Stimulated activated CD8-positive, alpha-beta memory T cell treated with anti-CD3 and anti-CD28 coated beads, Interleukin-12 subunit alpha, Interleukin-12 subunit beta, amount 100 ng/mL, for 1 hour (primary cell): Measurements from ENCODE around the gene BANP.
"Not testable (repeated sequence)": the region's sequence is repeated elsewhere in the genome, so short reads cannot be mapped to it uniquely, and the experiment has no call there.

Experiments used
- DNase-seq: peaks from one replicate; pipeline ENCODE4 v3.0.0-alpha.2; 2020; ENCODE audit warnings: low read depth

BANP gene, protein sequence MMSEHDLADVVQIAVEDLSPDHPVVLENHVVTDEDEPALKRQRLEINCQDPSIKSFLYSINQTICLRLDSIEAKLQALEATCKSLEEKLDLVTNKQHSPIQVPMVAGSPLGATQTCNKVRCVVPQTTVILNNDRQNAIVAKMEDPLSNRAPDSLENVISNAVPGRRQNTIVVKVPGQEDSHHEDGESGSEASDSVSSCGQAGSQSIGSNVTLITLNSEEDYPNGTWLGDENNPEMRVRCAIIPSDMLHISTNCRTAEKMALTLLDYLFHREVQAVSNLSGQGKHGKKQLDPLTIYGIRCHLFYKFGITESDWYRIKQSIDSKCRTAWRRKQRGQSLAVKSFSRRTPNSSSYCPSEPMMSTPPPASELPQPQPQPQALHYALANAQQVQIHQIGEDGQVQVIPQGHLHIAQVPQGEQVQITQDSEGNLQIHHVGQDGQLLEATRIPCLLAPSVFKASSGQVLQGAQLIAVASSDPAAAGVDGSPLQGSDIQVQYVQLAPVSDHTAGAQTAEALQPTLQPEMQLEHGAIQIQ

DNA sequence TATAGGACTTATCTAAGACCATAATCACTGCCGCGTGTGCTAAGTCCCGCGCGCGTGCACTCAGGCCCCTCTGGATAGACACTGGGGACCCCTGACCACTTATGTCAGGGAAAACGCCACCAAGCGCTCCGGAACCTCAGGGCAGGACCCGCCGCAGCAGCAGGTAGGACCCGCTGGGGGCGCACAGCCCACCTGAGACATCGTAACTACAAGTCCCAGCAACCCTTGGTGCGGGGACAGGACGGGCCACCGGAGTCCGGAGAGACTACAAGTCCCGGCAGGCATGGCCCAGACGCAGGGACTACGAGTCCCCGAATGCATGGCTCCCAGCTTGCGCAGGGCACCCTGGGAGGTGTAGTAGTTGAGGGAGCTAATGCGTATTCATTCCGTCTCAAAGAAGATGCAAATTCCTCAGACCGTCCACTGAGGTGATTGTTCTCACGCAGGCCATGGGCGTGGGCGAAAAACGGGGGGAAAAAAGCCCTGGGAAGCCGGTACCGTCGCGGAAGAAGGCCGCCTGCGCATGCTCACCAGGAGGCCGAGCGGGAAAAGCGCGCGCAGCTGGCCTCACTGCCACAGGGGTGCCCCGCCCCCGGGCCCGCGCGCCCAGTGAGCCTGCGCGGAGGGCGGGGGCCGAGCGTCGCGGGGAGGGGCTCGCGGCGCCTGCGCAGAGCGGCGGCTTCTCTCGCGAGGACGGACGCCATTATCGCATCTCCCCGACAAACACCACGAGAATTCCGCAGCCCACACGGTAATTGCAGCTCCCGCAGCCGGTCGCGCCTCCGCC lies at the start of gene BANP:
BANP (plus strand) TSS at position 670 of the 787 bp plus-strand sequence. CDS start 23,682 bp downstream, outside the sequence.
- DNase-seq = peak; percentile 96

DNA sequence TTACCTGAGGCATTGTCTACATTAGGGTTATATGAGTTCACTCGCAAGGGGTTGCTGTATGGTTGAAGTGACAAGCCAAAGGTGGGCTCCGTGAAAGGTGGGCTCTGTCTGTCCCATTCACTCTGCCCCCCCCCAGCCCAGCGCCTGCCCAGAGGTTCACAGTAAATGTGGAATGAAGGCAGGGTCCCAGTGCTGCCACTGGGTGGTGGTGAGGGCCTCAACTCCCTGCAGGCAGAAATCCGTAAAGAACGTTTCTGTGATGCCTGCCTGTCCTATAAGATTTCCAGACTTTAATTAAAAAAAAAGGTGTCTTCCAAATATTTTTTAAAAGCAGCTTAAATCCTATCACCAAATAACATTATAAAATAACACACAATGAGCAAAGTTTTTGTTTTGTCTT lies 46.3 kb upstream of the BANP start:
- DNase-seq = not testable (repeated sequence)

DNA sequence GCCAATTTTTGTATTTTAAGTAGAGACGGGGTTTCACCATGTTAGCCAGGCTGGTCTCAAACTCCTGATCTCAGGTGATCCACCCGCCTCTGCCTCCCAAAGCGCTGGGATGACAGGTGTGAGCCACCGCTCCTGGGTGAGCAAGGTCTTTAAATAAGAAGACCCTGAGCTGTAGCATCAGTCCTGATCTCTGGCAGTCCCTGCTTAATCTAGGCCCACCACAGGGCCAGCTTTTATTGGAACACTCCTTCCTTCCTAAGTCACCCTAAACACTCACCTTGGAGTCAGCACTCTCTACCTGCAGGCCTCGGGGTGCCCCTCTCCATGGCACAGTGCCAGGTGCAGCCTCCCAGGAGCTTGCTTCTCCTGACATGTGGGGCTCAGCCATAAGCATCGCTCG lies 45.7 kb upstream of the BANP start:
- DNase-seq = not testable (repeated sequence)

DNA sequence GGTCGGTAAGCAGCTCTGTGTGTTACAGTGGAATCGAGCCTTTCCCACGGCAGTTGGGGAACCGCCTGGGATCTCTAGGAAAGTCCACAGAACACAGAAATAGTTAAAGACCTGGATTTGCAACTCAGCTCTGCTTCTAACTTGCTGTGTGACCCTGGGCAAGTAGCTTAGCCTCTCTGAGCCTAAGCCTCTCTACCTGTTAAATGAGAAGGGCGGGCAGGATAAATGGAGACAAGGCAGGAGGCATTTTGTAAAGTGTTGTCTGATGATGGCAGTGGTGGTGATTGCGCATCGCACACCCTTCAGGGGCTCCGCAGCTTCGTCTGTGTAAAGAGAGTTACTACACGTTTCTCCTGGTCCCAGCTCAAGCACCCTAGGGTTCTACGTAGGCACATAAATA lies 43.1 kb upstream of the BANP start:
- not testable (repeated sequence) for DNase-seq

- peak; percentile 73 for DNase-seq
These were observed 41.9 kb upstream of the BANP start for GRCh38 chr16:87909203-87909935.

GRCh38 chr16:87911106-87911763 lies 40.0 kb upstream of the BANP start:
- not testable (repeated sequence) for DNase-seq

GRCh38 chr16:87912691-87913090 lies 38.5 kb upstream of the BANP start:
- not testable (repeated sequence) for DNase-seq

DNA sequence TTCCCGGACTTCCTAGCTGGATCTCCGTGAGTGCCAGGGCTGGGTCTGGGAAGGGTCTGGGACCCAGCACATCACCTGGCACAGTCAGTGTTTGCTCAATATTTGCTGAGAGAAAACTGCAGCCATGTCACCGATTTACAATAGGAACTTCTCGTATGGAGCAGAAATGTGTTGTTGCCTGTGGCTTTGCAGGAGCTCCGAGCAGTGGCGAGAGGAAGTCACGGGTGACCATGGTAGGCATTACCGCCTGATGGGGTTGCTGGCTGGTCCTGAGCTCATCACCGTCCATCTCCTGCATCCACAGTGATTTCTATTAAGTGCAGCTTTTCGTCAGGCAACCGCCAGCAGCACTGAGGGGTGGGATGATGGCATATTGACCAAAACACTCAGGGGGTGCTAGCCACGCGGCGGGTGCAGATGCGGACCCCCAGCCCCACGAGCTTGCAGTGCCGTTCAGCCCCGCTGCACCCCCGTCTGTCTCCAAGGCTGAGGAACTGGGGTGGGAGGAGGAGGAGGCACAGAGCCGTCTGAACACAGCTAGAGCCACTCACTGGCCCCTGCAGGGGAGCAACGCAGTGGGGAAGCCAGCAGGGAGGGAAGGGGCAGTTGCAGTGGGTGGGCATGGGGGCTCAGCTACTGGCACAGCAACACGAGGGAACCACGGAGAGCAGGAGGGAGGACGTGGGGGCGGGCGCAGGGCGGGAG lies 37.1 kb upstream of the BANP start:
- not testable (repeated sequence) for DNase-seq

GRCh38 chr16:87914812-87915211 lies 36.4 kb upstream of the BANP start:
- DNase-seq = no peak

DNA sequence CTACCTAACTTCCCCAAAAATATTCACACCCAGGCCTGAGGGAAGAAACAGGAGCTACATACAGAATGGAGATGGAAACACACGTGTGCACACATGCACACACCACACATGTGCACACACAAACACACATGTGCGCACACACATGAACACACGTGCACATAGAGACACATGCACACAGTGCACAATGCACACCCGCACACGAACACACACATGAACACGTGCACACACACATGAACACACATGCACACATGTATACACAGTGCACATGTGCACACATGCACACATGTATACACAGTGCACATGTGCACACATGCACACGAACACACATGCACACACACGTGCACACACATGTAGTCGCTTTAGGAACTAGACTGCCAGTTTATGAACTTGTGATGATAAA lies 33.7 kb upstream of the BANP start:
- no peak for DNase-seq

- no peak for DNase-seq
These were observed 32.9 kb upstream of the BANP start for GRCh38 chr16:87918338-87918737.

- no peak for DNase-seq
These were observed 32.2 kb upstream of the BANP start for GRCh38 chr16:87918866-87919680.

- DNase-seq = no peak
These were observed 31.6 kb upstream of the BANP start for GRCh38 chr16:87919681-87919994.

GRCh38 chr16:87921236-87921773 lies 29.9 kb upstream of the BANP start:
- no peak for DNase-seq

GRCh38 chr16:87922250-87922871 lies 28.9 kb upstream of the BANP start:
- no peak for DNase-seq

DNA sequence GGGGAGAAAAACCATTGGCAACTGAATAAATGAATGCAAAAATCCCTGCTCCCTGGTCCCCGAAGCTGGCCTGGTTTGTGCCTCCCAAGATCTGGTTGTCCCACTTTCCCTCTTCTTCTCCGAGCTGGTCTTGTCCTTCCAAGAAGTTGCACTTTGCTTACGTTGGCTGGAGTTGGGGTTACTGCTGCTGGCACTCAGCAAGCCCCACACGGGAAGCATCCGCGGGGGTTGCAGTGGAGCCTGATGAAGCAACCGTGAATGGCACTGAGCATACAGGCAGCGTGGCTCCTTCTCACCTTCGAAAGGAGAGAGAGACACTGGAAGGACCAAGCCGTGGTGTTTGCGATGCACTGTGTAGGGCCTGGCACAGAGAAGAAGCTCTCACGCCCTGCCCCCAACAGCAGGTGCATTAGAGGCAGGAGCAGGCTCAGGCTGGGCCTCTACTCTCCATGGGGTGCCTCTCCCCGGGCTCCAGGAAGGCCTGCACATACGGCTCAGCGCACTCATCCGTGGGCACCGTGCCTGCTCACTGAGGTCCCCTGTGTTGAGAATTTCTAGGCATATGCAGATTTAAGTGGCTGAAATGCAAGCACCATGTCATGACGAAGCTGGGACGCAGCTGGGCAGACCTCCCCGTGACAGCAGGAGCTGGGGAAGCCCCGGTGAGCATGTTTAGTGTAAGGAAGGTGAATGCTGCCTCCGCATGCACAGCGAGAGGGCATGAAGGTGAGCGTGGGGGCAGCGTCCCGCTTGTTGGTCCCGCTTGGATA lies 27.0 kb upstream of the BANP start:
- DNase-seq = no peak

DNA sequence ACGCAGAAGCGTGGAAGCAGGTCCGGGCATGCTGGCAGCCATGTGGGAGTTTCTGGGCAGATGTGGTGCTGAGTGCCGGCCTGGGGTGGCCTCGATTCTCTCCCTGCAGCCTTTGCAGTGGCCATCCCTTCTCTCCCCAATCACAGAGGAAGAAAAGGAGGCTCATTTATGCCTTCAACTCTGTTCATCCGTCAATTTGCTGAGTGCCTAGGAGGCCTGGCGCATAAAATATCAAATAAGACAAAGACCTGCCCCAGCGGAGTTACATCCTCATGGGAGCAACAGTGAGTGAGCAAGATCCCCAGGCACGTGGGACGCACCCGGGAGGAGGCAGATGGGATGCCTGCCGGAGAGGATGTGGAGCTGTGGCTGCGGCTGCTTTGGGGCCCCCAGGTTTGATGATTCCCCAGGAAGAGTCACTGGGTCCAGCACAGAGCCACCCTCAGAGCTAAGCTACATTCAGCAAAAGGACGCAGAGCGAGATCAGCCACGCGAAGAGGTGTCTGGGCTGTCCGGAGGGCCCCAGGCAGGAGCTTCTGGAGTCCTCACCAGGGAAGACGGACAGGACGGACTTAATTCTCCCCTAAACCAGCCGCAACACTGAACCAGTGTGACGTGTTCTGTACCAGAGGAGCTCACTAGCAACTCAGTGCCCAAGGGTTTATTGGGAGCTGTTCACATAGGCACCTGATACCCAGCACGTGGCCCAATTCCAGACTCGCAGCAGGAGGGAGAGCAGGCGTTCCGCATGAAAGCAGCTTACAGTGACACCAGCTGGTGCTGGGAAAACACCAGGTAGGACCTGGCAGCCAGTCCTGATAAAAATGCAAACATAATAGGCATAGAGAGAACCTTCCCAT lies 26.2 kb upstream of the BANP start:
- DNase-seq = no peak
